ENCODE data around the gene NINJ1. TPM values are rescaled to one million over a fixed set of nuclear protein-coding genes. Genes with fewer than 3 reads are reported as not detected.

The NINJ1 gene
- total and polyA plus RNA-seq, 2 of the 4 experiments (the other 2 are of a cell fraction) = 21.9 to 38.8 TPM

DNA sequence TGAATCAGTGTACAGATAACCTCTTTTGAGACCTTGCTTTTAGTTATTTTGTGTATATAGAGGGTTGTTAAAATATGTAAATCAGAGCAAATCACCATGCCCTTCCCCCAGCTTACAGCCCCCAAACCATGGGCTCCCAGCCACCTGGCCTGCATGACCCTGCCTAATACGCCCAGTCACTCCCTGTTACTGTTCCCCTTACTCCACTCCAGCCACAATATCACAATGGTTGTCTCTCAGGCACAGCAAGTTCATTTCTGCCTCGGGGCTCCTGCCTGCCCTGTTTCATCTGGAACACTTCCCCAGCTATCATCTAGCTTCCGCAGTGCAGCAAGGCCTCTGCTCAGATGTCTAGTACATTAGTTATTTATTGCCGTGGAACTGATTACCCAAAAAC, 43.0 kb downstream of the NINJ1 start:
- WGBS, 2 experiments (ENCODE audit: extremely low coverage in 2 of 2, insufficient read length in 1 of 2) = no CpG with 5 or more reads among the region's 4 CpGs
- H3K9me3 ChIP-seq (ENCODE audit: control insufficient read depth, insufficient read depth, low read length) = peaks cover 19% of the 10 kb centered on the region
- intact Hi-C loops (cut with micrococcal nuclease) = loop anchor here (10.0 kb wide), 1 partner anchor 364 kb away; the partner anchor contains the start of genes FAM120A and FAM120AOS

More for the DNA sequence above, 43.0 kb downstream of the NINJ1 start:
- POLR2A ChIA-PET (ENCODE audit: unreplicated experiment) = no interaction called here
- Histone ChIP-seq H3K9me1 (ENCODE audit: insufficient read depth, low read length) (no peaks in the 10 kb centered on the region; the same call in 1 of the 2 replicates), H3K27ac (ENCODE audit: insufficient read depth, low read length) (no peak overlapping the region), H2AK9ac (replicated peaks; ENCODE audit: low read depth, low read length, poor library complexity) (no peak overlapping the region), H2BK20ac (ENCODE audit: low read depth, low read length) (no peak overlapping the region), H3K14ac (replicated peaks; ENCODE audit: low read depth, low read length) (no peak overlapping the region), H4K91ac (ENCODE audit: insufficient read depth, low read depth, low read length) (no peak overlapping the region), H3K27me3 (ENCODE audit: control insufficient read depth, insufficient read depth, low read length) (no peaks in the 10 kb centered on the region), H3K36me3 (ENCODE audit: control insufficient read depth, insufficient read depth, low read length) (no peaks in the 10 kb centered on the region), H3K56ac (ENCODE audit: extremely low read depth, insufficient read depth, low read length) (no peak overlapping the region), H3K4me1 (ENCODE audit: control insufficient read depth, insufficient read depth, low read length) (peaks cover 7% of the 10 kb centered on the region; the same call in 1 of the 2 replicates), H2BK120ac (ENCODE audit: low read depth, low read length) (no peak overlapping the region), H2AK5ac (ENCODE audit: low read depth, low read length) (no peak overlapping the region), H3K23ac (ENCODE audit: low read depth, low read length) (no peak overlapping the region), H3K79me1 (ENCODE audit: low read depth in 1 of 2, low read length in 2 of 2) (no peaks in the 10 kb centered on the region), H3K18ac (ENCODE audit: low read depth, low read length) (no peak overlapping the region), H3K4ac (ENCODE audit: low read depth, low read length) (no peak overlapping the region), H3K4me3 (ENCODE audit: insufficient read depth, low read depth, low read length) (no peak overlapping the region), H4K8ac (ENCODE audit: low read depth in 2 of 2, low read length in 2 of 2) (no peak overlapping the region), H2AFZ (replicated peaks; ENCODE audit: low read length, poor library complexity) (no peak overlapping the region), H3K4me2 (ENCODE audit: low read depth, low read length) (no peak overlapping the region), H4K20me1 (ENCODE audit: insufficient read depth, low read length) (no peaks in the 10 kb centered on the region), H4K5ac (ENCODE audit: low read depth, low read length) (no peak overlapping the region), H2BK15ac (ENCODE audit: low read depth, low read length) (no peak overlapping the region), H3K9ac (ENCODE audit: low read depth, low read length) (no peak overlapping the region), H2BK5ac (ENCODE audit: low read depth, low read length, poor library complexity, severe bottlenecking) (no peak overlapping the region)
- dilution Hi-C loops (cut with HindIII; ENCODE audit: low sequenced_read_pairs, unreplicated experiment) (no loop called here), in situ Hi-C loops (cut with MboI; ENCODE audit: low sequenced_read_pairs) (no loop called here)
- TF ChIP-seq ELK1 (IDR thresholded peaks at IDR 0.05; ENCODE audit: borderline replicate concordance, low read depth, low read length) (no peak), MXI1 (IDR thresholded peaks at IDR 0.05; ENCODE audit: borderline replicate concordance, low read depth, low read length) (no peak), FOS (IDR thresholded peaks at IDR 0.05; ENCODE audit: low read depth, low read length) (no peak), CEBPB (IDR thresholded peaks at IDR 0.05; ENCODE audit: low read depth, low read length) (no peak), CHD1 (IDR thresholded peaks at IDR 0.05; ENCODE audit: low read depth, low read length) (no peak), MAFK (IDR thresholded peaks at IDR 0.05; ENCODE audit: low read depth, low read length) (no peak), BHLHE40 (IDR thresholded peaks at IDR 0.05; ENCODE audit: low read depth, low read length) (no peak), USF2 (IDR thresholded peaks at IDR 0.05; ENCODE audit: low read depth, low read length) (no peak), MAZ (IDR thresholded peaks at IDR 0.05; ENCODE audit: borderline replicate concordance, low read depth, low read length) (no peak), NFE2L2 (IDR thresholded peaks at IDR 0.05; ENCODE audit: low read depth, low read length) (no peak), POLR2A (IDR thresholded peaks at IDR 0.05; ENCODE audit: low read depth, low read length) (no peak), RFX5 (IDR thresholded peaks at IDR 0.05; ENCODE audit: low read depth, low read length) (no peak), SMC3 (IDR thresholded peaks at IDR 0.05; ENCODE audit: low read depth, low read length) (no peak)
- TF ChIP-seq, protein P1, sequence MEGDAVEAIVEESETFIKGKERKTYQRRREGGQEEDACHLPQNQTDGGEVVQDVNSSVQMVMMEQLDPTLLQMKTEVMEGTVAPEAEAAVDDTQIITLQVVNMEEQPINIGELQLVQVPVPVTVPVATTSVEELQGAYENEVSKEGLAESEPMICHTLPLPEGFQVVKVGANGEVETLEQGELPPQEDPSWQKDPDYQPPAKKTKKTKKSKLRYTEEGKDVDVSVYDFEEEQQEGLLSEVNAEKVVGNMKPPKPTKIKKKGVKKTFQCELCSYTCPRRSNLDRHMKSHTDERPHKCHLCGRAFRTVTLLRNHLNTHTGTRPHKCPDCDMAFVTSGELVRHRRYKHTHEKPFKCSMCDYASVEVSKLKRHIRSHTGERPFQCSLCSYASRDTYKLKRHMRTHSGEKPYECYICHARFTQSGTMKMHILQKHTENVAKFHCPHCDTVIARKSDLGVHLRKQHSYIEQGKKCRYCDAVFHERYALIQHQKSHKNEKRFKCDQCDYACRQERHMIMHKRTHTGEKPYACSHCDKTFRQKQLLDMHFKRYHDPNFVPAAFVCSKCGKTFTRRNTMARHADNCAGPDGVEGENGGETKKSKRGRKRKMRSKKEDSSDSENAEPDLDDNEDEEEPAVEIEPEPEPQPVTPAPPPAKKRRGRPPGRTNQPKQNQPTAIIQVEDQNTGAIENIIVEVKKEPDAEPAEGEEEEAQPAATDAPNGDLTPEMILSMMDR (conservative IDR thresholded peaks at IDR 0.05; ENCODE audit: low read depth, low read length) = no peak
- BruUV-seq (replicated peaks) = no TSS peak
- CTCF ChIA-PET = no interaction called here
- DNase-seq = no peak
- ATAC-seq (ENCODE audit: low read depth) = no peak
